Transverse colon (tissue), 4 donors: Measurements from ENCODE around the gene LRRN4CL. TPM values are rescaled to one million over a fixed set of nuclear protein-coding genes. Genes with fewer than 3 reads are reported as not detected.

ENCODE experiments used
- DNase-seq: peaks from one replicate; pipeline ENCODE4 v3.0.0-alpha.2; 2019
- H3K27ac ChIP-seq, 4 donors: fragments of 200-600 bp; sonication (generic); 2 replicates each; pipeline ENCODE4 v1.5.1; 2016 to 2018; ENCODE audit warnings: inconsistent platforms in 4 of 4
- H3K27me3 ChIP-seq: fragments of 200-600 bp; sonication (generic); 2 replicates; pipeline ENCODE4 v1.5.1; 2017; ENCODE audit warnings: inconsistent platforms
- H3K36me3 ChIP-seq, 4 donors: fragments of 200-600 bp; sonication (generic); 2 replicates each; pipeline ENCODE4 v1.5.1; 2017 to 2019; ENCODE audit warnings: inconsistent platforms in 4 of 4
- H3K4me1 ChIP-seq, 4 donors: fragments of 200-600 bp; sonication (generic); 2 replicates each; pipeline ENCODE4 v1.5.1; 2017 to 2020; ENCODE audit warnings: inconsistent platforms in 4 of 4
- H3K4me3 ChIP-seq, 4 donors: fragments of 200-600 bp; sonication (generic); 1 replicate in 1 of 4; 2 replicates in 3 of 4; pipeline versions ENCODE4 v1.5.1 to v1.6.1; 2017 to 2019; ENCODE audit warnings: inconsistent platforms in 4 of 4
- H3K9me3 ChIP-seq, 2 donors: fragments of 200-600 bp; sonication (generic); 2 replicates each; pipeline ENCODE4 v1.5.1; 2017 to 2019; ENCODE audit warnings: inconsistent platforms in 2 of 2
- CTCF ChIP-seq, 5 experiments: fragments of 200-600 bp in 3 of 5; fragments of 450-650 bp in 2 of 5; sonication (generic) in 3 of 5; IDR thresholded peaks; 1 replicate in 2 of 5; 2 replicates in 3 of 5; pipeline ENCODE4 v1.5.1; 2016 to 2017; ENCODE audit warnings: antibody characterized with exemption in 5 of 5, inconsistent platforms in 3 of 5, mild to moderate bottlenecking in 2 of 5, moderate library complexity in 1 of 5
- EP300 ChIP-seq: sonication (generic); formaldehyde crosslinking; IDR thresholded peaks from one replicate; pipeline ENCODE4 v1.6.1; 2017; ENCODE audit warnings: antibody characterized with exemption, low read depth
- POLR2A ChIP-seq: fragments of 450-650 bp; IDR thresholded peaks from one replicate; pipeline ENCODE4 v1.6.1; 2016; ENCODE audit warnings: antibody characterized with exemption, mild to moderate bottlenecking, moderate library complexity
- POLR2AphosphoS5 ChIP-seq, 3 donors: sonication (generic); formaldehyde crosslinking; IDR thresholded peaks; one replicate each; pipeline ENCODE4 v1.6.1; 2016; ENCODE audit warnings: antibody characterized with exemption in 3 of 3
- WGBS, 2 donors: methylation state at CpG; one replicate each; pipeline ENCODE4 v1.1.5; 2018; ENCODE audit warnings: low coverage in 1 of 2; 5-methylcytosine and 5-hydroxymethylcytosine counted together
- in situ Hi-C, 4 donors: fragments of 200-750 bp; cut with MboI; loops; one replicate each; pipeline versions ENCODE4 v1.15.0 to v1.15.1; 2017; ENCODE audit warnings: low sequenced_read_pairs in 3 of 4, low pct_ligation_motif_present in 1 of 4, low pct_unique_long_range_greater_than_20kb in 1 of 4
- intact Hi-C: fragments of 100-400 bp; cut with DNase I; formaldehyde crosslinking; loops from one replicate; pipeline ENCODE4 v1.15.1; 2023; ENCODE audit warnings: low total_unique reads
- small RNA-seq, 4 donors: library from RNA; depleted of rRNA; stranded (forward); fragments of <200 nt; gene quantifications; one replicate each; pipeline ENCODE3, GENCODE V24; 2016
- total RNA-seq, 4 donors: library from RNA; depleted of rRNA; stranded (reverse); fragments of >200 nt; gene quantifications; one replicate each; pipeline ENCODE4 v1.1.0, GENCODE V29; 2016

Gene LRRN4CL
- total RNA-seq, 4 donors from 2014 or later = 8.2 to 24.7 (median 9.0) TPM

GRCh38 chr11:62645671-62645945 lies 43.7 kb downstream of the LRRN4CL start:
- intact Hi-C loops (no loop called here), in situ Hi-C loops (no loop called here)
- Histone ChIP-seq H3K27me3 (no peaks in the 10 kb centered on the region), H3K4me3 (peak overlapping the region; percentile 81 to 99 (median 85)), H3K27ac (peak overlapping the region; percentile 91 to 99 (median 94)), H3K4me1 (peaks cover 12 to 25% (median 21%) of the 10 kb centered on the region in 4 donors), H3K36me3 (peaks cover 0 to 9% (median 3%) of the 10 kb centered on the region in 4 donors), H3K9me3 (no peaks in the 10 kb centered on the region)
- no peak for TF ChIP-seq CTCF (IDR thresholded peaks at IDR 0.05)
- TF ChIP-seq EP300 = no peak
- TF ChIP-seq POLR2AphosphoS5 (IDR thresholded peaks at IDR 0.05) = no peak
- TF ChIP-seq POLR2A = no peak
- DNase-seq = no peak
- WGBS, 2 donors = 0 to 7% methylated on average over 1 to 11 of the region's 11 CpGs

GRCh38 chr11:62644220-62644619 lies 45.1 kb downstream of the LRRN4CL start:
- in situ Hi-C loops (no loop called here), intact Hi-C loops (no loop called here)
- 74 to 100% methylated on average over 2 to 8 of the region's 8 CpGs for WGBS, 2 donors
- H3K4me1 ChIP-seq = peaks cover 12 to 25% (median 21%) of the 10 kb centered on the region in 4 donors
- H3K9me3 ChIP-seq = no peaks in the 10 kb centered on the region
- H3K27ac ChIP-seq = peak overlapping the region in 1 of 4 donors; percentile 21
- no peak for TF ChIP-seq POLR2A
- no peak for TF ChIP-seq POLR2AphosphoS5 (IDR thresholded peaks at IDR 0.05)
- no peak for TF ChIP-seq EP300
- TF ChIP-seq CTCF (IDR thresholded peaks at IDR 0.05) = no peak
- no peak for DNase-seq
- H3K4me3 ChIP-seq = no peak overlapping the region
- H3K27me3 ChIP-seq = no peaks in the 10 kb centered on the region
- peaks cover 0 to 9% (median 0%) of the 10 kb centered on the region in 4 donors for H3K36me3 ChIP-seq

Small RNA genes within 50 kb of the gene (small RNA-seq; reads per million reads assigned to genes)
- gene SNORA57 = 0 reads per million in 4 donors

Other genes with a start within 250 kb of the LRRN4CL start
- gene AHNAK, start 142.7 kb downstream of the LRRN4CL start, total RNA-seq = 1,000 to 10,000 TPM in 1 of 4 donors, 100 to 1,000 TPM in 3; 561 to 1,032 (median 742) TPM
- gene EEF1G, start 115.6 kb downstream of the LRRN4CL start, total RNA-seq = 1,000 to 10,000 TPM in 3 of 4 donors, 100 to 1,000 TPM in 1; 337 to 1,276 (median 1,207) TPM
- 10 to 100 TPM in 2 of 4 donors, 1 to 10 TPM in 2; 6.0 to 12.4 (median 9.8) TPM for gene TUT1, start 98.0 kb downstream of the LRRN4CL start, total RNA-seq
- gene MTA2, start 87.7 kb downstream of the LRRN4CL start, total RNA-seq = 10 to 100 TPM; 42.0 to 80.1 (median 62.1) TPM
- gene EML3, start 76.8 kb downstream of the LRRN4CL start, total RNA-seq = 10 to 100 TPM; 35.0 to 61.1 (median 44.9) TPM
- 1 to 10 TPM in 2 of 4 donors, not detected in 2; 5.3 to 5.6 TPM for gene ROM1, start 76.3 kb downstream of the LRRN4CL start, total RNA-seq
- gene B3GAT3, start 67.5 kb downstream of the LRRN4CL start, total RNA-seq = 10 to 100 TPM; 28.0 to 47.4 (median 40.8) TPM
- 100 to 1,000 TPM in 3 of 4 donors, 10 to 100 TPM in 1; 60.2 to 129 (median 120) TPM for gene GANAB, start 42.9 kb downstream of the LRRN4CL start, total RNA-seq
- 10 to 100 TPM; 10.3 to 37.0 (median 18.4) TPM for gene INTS5, start 36.2 kb downstream of the LRRN4CL start, total RNA-seq
- gene C11orf98, start 24.3 kb downstream of the LRRN4CL start, total RNA-seq = 10 to 100 TPM; 12.5 to 53.7 (median 37.7) TPM
- gene CSKMT, start 24.2 kb downstream of the LRRN4CL start, total RNA-seq = 10 to 100 TPM in 1 of 4 donors, 1 to 10 TPM in 1, not detected in 2; 6.0 to 17.0 TPM
- gene UQCC3, start 17.9 kb downstream of the LRRN4CL start, total RNA-seq = 10 to 100 TPM in 3 of 4 donors, 1 to 10 TPM in 1; 6.4 to 26.2 (median 15.3) TPM
- 10 to 100 TPM in 2 of 4 donors, 1 to 10 TPM in 2; 7.5 to 16.1 (median 10.1) TPM for gene LBHD1, start 17.3 kb downstream of the LRRN4CL start, total RNA-seq
- 100 to 1,000 TPM; 129 to 219 (median 142) TPM for gene UBXN1, start 10.5 kb downstream of the LRRN4CL start, total RNA-seq
- gene BSCL2, start 17.9 kb upstream of the LRRN4CL start, total RNA-seq = 100 to 1,000 TPM in 1 of 4 donors, 10 to 100 TPM in 3; 61.7 to 155 (median 75.7) TPM
- under 1 TPM in 1 of 4 donors, not detected in 3; 0.64 TPM for gene GNG3, start 18.1 kb upstream of the LRRN4CL start, total RNA-seq
- gene HNRNPUL2, start 37.9 kb upstream of the LRRN4CL start, total RNA-seq = 100 to 1,000 TPM in 1 of 4 donors, 10 to 100 TPM in 3; 21.8 to 116 (median 59.6) TPM
- gene TTC9C, start 39.0 kb upstream of the LRRN4CL start, total RNA-seq = 10 to 100 TPM in 3 of 4 donors, 1 to 10 TPM in 1; 6.7 to 27.0 (median 17.0) TPM
- gene ZBTB3, start 64.6 kb upstream of the LRRN4CL start, total RNA-seq = 10 to 100 TPM in 3 of 4 donors, 1 to 10 TPM in 1; 8.4 to 20.9 (median 14.0) TPM
- gene POLR2G, start 72.0 kb upstream of the LRRN4CL start, total RNA-seq = 10 to 100 TPM in 2 of 4 donors, 1 to 10 TPM in 2; 1.2 to 28.5 (median 14.1) TPM
- 100 to 1,000 TPM in 1 of 4 donors, 10 to 100 TPM in 3; 18.9 to 234 (median 22.8) TPM for gene TAF6L, start 81.9 kb upstream of the LRRN4CL start, total RNA-seq
- gene TMEM179B, start 97.9 kb upstream of the LRRN4CL start, total RNA-seq = 100 to 1,000 TPM in 2 of 4 donors, 10 to 100 TPM in 2; 65.9 to 112 (median 89.8) TPM
- 10 to 100 TPM; 10.1 to 42.1 (median 29.6) TPM for gene TMEM223, start 102.5 kb upstream of the LRRN4CL start, total RNA-seq
- gene NXF1, start 115.9 kb upstream of the LRRN4CL start, total RNA-seq = 100 to 1,000 TPM in 1 of 4 donors, 10 to 100 TPM in 3; 38.2 to 134 (median 60.0) TPM
- 10 to 100 TPM; 15.3 to 62.5 (median 30.2) TPM for gene STX5, start 142.5 kb upstream of the LRRN4CL start, total RNA-seq
- gene TEX54, start 143.3 kb upstream of the LRRN4CL start, total RNA-seq = not detected
- 10 to 100 TPM; 25.3 to 37.8 (median 27.6) TPM for gene WDR74, start 150.1 kb upstream of the LRRN4CL start, total RNA-seq
- 100 to 1,000 TPM in 3 of 4 donors, 10 to 100 TPM in 1; 32.4 to 163 (median 129) TPM for gene SLC3A2, start 191.4 kb upstream of the LRRN4CL start, total RNA-seq
- under 1 TPM in 2 of 4 donors, not detected in 2; 0.32 to 0.41 TPM for gene CHRM1, start 231.8 kb upstream of the LRRN4CL start, total RNA-seq